K562 treated with DMSO at 1 percent for 4 hours (cell line): ENCODE data around the gene OSCAR. TPM values are rescaled to one million over a fixed set of nuclear protein-coding genes. Genes with fewer than 3 reads are reported as not detected.

Experiments used
- total RNA-seq: library from RNA; unstranded; fragments of 300-600 nt; gene quantifications from 2 replicates; pipeline ENCODE4 v1.2.3, GENCODE V29; 2022; ENCODE audit not compliant: insufficient read depth

Gene OSCAR, protein sequence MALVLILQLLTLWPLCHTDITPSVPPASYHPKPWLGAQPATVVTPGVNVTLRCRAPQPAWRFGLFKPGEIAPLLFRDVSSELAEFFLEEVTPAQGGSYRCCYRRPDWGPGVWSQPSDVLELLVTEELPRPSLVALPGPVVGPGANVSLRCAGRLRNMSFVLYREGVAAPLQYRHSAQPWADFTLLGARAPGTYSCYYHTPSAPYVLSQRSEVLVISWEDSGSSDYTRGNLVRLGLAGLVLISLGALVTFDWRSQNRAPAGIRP
- 2.3 and 3.6 TPM in 2 replicates for total RNA-seq

DNA sequence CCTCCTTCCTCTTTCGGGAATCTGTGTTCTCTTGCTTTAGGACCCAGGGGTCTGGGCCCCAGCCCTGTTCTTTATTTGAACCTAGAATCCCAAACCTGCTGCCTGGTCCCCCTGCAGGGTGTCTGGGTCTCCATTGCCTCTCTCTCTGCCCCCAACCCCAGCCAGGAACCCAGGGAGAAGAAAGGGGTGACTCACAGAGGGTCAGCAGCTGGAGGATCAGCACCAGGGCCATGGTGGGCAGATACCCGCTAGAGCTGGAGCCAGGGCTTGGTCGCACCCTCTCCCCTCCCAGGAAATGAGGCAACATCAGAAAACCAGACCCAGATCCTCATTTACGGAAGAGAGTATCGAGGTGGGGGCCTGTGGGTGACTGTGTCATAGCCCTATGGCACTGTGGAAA, at the start of gene OSCAR:
Gene OSCAR, minus strand, starts transcription at position 243 of the 400 bp plus-strand sequence. Its CDS starts 11 bp downstream, at position 232.

DNA sequence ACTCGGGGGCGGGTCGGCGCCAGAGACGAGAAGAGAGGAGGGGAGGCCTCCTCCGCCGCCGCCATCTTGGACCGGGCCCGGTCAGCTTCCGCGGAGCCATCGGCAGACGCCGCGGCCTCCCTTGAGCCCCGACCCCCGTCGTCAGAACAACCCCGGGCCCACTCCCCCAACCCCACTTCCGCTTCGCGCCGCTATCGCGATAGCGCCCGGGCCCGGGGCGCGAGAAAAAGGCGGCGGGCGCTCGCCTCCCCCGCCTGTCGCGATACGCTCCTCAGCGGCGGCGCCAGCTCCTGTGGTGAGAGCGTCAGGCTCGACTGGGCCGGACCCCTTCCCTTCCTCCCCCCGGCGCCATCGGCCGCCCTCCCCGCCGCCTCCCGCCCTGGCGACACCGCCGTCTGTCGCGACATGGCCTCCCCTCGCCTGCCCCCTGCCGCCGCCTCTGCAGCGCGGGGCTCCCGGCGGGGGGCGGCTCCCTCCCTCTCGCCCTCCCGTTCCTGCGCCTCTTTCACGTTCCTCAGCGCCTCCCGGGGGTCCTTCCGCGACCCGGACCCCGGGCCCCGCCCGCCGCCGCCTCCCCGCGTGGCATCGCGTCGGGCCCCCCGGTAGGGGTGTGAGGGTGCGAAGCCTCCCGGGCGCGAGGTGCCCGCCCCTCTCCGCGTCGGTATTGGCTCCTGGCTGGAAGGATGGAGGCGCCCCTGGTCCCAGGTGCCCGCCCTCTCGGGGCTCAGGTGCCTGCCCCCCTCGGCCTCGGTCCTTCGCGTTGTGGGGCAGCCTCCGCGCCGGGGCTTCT, 37.3 kb upstream of the OSCAR start, which contains the start of gene CNOT3:
Gene CNOT3, plus strand, starts transcription at position 64 of the 790 bp plus-strand sequence. CDS start 5,217 bp downstream, outside the sequence.

DNA sequence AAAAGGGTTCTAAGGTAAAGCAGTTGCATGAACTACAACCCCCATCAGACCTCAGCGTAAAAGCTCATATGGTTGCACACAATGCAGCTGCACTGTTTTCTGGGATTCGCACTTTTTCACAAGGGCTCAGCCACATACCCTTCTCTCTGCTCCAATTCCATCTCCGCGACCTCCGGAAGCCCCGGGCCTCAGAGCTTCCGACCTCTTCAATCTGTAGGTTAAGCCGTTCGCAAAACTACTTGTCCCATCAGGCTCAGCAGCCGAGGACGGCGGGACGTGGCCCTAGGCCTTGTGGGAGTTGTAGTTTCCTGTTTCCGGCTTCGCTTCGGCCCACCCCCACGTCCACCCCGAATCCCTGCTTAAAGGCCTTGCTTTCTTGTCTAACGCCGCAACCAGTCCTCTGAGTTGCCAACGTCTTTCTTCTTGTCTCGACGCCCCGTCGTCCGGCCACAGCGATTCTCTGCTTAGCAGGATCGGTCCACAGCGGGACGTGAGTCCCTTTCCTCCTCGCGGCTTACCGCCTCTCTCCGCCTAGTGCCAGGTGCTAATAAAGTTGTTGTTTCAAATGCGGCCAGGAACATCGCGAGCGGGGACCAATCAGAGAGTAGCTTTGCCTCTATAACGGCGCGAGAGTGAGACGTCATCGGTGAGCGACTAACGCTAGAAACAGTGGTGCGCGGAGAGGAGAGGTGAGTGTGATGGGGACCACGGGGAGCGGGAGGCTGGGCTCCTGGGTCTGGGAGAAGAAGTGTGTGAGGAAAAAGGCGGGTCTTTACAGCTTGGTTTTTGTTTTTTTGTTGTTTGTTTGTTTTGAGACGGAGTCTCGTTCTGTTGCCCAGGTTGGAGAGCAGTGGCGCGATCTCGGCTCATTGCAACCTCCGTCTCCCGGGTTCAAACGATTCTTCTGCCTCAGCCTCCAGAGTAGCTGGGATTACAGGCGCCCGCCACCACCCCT, 14.8 kb upstream of the OSCAR start, which contains the start of the genes PRPF31 and TFPT:
Gene PRPF31, plus strand, starts transcription at position 646 of the 955 bp plus-strand sequence. CDS start 2,525 bp downstream, outside the sequence.
Gene TFPT, minus strand, starts transcription at position 549 of the 955 bp plus-strand sequence. Its CDS starts 388 bp downstream, at position 161.

DNA sequence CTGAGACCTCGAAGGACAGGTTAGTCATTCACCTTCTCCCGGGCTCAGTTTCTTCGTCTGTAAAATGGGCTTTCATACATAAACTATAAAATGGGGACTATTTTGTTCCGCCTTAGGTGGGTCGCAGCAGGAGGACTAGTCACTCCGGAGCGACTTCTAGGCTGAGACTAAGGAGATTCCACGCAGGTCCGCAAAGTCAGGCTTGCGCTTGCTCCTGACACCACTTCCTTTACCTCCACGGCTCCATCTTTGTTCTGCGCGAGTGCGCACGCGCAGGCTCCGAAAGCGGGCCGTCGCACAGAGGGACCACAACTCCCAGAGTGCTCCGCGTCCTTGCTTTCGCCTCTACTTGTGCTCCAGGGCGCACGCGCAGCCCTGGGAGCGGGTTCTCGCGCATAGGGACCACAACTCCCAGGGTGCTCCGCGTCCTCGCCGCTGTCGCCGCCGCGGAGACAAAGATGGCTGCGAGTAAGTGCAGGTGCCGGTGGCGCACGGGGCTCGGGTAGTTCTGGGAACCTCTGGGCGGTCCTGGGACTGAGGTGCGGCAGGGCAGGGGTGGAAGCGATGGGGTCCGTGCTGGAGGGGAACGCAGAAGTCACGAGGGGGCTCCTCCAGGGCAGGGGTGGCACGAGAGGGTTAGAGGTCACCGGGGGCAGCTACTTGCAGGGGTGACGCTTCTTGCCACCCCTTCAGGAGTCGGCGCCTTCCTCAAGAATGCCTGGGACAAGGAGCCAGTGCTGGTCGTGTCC, 2.0 kb upstream of the OSCAR start, which contains the start of gene NDUFA3:
Gene NDUFA3, plus strand, starts transcription at position 435 of the 749 bp plus-strand sequence. Its CDS starts 24 bp downstream, at position 459.

DNA sequence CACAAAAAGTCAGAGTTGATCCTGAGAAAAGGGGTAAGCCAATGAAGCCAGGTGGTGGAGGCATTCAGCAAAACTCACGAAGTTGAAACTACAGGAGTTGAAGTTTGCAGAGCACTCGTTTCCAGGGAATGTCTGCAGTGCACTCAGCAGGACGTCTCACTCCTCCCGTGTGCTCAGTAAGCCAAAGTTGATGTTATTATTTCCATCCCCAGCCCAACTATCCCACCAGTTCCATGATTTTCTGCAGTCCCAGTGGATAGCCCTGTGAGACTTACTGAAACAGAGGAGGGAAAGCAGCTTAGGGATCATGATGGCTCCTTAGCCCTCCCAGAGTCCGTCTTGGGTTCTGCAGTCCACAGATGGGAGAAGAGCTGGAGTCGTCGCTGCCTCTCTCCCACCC, 19.6 kb downstream of the OSCAR start, which contains the start of gene TARM1:
Gene TARM1, minus strand, starts transcription at position 334 of the 400 bp plus-strand sequence. Its CDS starts 25 bp downstream, at position 309.

DNA sequence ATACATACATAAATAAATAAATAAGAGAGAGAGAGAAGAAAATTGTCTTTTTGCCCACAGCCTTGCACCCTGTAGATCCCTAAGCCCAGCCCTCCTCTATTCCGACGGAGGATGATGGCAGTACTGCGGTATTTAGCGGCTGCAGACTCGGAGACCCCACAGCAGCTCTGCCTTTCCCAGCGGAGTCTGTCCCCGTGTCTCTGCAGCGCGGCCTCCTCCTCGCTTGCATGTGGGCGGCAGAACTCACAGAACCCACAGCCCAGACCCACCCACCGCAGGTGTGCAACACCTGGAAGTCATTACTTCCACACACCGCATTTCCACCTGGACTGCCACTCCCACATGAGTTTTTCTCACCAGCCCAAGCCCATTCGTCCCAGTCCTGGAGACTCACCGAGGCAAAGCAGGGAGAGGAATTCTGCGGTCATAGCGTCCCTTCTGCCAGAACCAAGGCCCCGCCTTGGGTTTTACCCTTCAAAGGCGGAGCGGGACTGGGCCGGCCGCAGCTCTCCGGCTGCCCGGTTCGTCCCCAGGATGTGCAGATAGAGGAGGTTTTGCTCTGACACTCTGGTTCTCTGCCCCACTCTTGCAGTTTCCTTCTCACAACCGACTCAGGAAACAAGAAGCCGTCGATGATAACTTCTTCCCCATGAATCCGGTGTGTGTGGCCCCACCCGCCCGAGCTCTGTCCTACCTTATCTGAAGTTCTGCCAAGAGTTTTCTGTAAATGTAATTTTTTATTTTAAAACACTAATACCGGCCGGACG, 37.1 kb downstream of the OSCAR start, which contains the start of gene VSTM1:
Gene VSTM1, minus strand, starts transcription at position 548 of the 767 bp plus-strand sequence. Its CDS starts 120 bp downstream, at position 428.

Other genes starting within 250 kb of the OSCAR start
- 31.9 and 42.1 TPM in 2 replicates for gene MYADM, start 232.9 kb downstream of the OSCAR start, total RNA-seq
- gene PRKCG, start 218.6 kb downstream of the OSCAR start, total RNA-seq, result not detected in 2 replicates
- not detected in 2 replicates for gene CACNG7, start 191.5 kb downstream of the OSCAR start, total RNA-seq
- gene CACNG8, start 137.9 kb downstream of the OSCAR start, total RNA-seq, result not detected in 2 replicates
- not detected in 2 replicates for gene CACNG6, start 109.2 kb downstream of the OSCAR start, total RNA-seq
- gene VSTM1, start 36.9 kb downstream of the OSCAR start, total RNA-seq, result not detected in 2 replicates
- not detected in 2 replicates for gene TARM1, start 19.4 kb downstream of the OSCAR start, total RNA-seq
- 61.7 and 117 TPM in 2 replicates for gene NDUFA3, start 2.1 kb upstream of the OSCAR start, total RNA-seq
- gene TFPT, start 14.9 kb upstream of the OSCAR start, total RNA-seq, result 7.9 and 11.9 TPM in 2 replicates
- gene PRPF31, start 15.0 kb upstream of the OSCAR start, total RNA-seq, result 62.7 and 68.2 TPM in 2 replicates
- gene CNOT3, start 37.0 kb upstream of the OSCAR start, total RNA-seq, result 73.8 and 80.3 TPM in 2 replicates
- gene LENG1, start 58.9 kb upstream of the OSCAR start, total RNA-seq, result 3.8 and 4.4 TPM in 2 replicates
- 0.71 TPM in 1 of 2 replicates, not detected in the other for gene TMC4, start 72.4 kb upstream of the OSCAR start, total RNA-seq
- gene MBOAT7, start 88.8 kb upstream of the OSCAR start, total RNA-seq, result 219 and 267 TPM in 2 replicates
- gene TSEN34, start 90.5 kb upstream of the OSCAR start, total RNA-seq, result 50.4 and 59.5 TPM in 2 replicates
- gene RPS9, start 100.1 kb upstream of the OSCAR start, total RNA-seq, result 6,479 and 6,972 TPM in 2 replicates
- gene LILRB3, start 122.2 kb upstream of the OSCAR start, total RNA-seq, result not detected in 2 replicates
- not detected in 2 replicates for gene LILRA6, start 142.0 kb upstream of the OSCAR start, total RNA-seq
- gene LILRB5, start 156.5 kb upstream of the OSCAR start, total RNA-seq, result not detected in 2 replicates
- not detected in 2 replicates for gene LILRB2, start 180.3 kb upstream of the OSCAR start, total RNA-seq
- not detected in 2 replicates for gene LILRA5, start 212.4 kb upstream of the OSCAR start, total RNA-seq
- gene LILRA4, start 238.4 kb upstream of the OSCAR start, total RNA-seq, result not detected in 2 replicates